ENCODE data around the gene SPATA18. TPM values are rescaled to one million over a fixed set of nuclear protein-coding genes. Genes with fewer than 3 reads are reported as not detected.

Gene SPATA18
- total RNA-seq, 1 donor from 2014 or later: 15.2 TPM

DNA sequence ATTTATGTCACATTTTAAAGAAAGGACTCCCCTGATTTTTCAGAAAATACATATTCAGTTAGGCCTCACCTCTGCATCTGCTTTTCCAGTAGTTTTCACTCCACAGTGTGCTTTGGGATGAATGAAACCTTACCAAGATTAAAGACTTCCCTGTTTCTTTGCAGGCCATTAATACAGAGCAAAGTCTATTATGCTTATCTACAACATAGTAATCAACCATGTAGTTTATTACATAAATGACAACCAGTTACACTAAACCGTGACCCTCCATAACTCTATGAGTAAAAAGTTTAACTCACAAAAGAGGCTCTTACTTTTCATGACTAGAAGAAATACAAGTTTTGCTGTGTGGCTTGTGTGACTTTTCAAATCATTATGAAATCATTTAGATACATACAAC is 33.3 kb upstream of the SPATA18 start:
- no peak overlapping the region for H3K4me3 ChIP-seq
- H3K27me3 ChIP-seq: no peaks in the 10 kb centered on the region
- no peak for TF ChIP-seq POLR2AphosphoS5 (IDR thresholded peaks at IDR 0.05; ENCODE audit: insufficient read depth in 1 of 2, low read depth in 1 of 2)
- TF ChIP-seq, protein P1, sequence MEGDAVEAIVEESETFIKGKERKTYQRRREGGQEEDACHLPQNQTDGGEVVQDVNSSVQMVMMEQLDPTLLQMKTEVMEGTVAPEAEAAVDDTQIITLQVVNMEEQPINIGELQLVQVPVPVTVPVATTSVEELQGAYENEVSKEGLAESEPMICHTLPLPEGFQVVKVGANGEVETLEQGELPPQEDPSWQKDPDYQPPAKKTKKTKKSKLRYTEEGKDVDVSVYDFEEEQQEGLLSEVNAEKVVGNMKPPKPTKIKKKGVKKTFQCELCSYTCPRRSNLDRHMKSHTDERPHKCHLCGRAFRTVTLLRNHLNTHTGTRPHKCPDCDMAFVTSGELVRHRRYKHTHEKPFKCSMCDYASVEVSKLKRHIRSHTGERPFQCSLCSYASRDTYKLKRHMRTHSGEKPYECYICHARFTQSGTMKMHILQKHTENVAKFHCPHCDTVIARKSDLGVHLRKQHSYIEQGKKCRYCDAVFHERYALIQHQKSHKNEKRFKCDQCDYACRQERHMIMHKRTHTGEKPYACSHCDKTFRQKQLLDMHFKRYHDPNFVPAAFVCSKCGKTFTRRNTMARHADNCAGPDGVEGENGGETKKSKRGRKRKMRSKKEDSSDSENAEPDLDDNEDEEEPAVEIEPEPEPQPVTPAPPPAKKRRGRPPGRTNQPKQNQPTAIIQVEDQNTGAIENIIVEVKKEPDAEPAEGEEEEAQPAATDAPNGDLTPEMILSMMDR (IDR thresholded peaks at IDR 0.05): no peak
- no peak for TF ChIP-seq POLR2A (IDR thresholded peaks at IDR 0.05)
- no peaks in the 10 kb centered on the region for H3K4me1 ChIP-seq
- H3K36me3 ChIP-seq: peaks cover 0 to 11% of the 10 kb centered on the region in 2 donors
- DNase-seq (ENCODE audit: extremely low spot score in 2 of 2): no peak
- H3K27ac ChIP-seq: no peak overlapping the region
- H3K9me3 ChIP-seq: no peaks in the 10 kb centered on the region
- intact Hi-C loops (cut with DNase I): no loop called here

DNA sequence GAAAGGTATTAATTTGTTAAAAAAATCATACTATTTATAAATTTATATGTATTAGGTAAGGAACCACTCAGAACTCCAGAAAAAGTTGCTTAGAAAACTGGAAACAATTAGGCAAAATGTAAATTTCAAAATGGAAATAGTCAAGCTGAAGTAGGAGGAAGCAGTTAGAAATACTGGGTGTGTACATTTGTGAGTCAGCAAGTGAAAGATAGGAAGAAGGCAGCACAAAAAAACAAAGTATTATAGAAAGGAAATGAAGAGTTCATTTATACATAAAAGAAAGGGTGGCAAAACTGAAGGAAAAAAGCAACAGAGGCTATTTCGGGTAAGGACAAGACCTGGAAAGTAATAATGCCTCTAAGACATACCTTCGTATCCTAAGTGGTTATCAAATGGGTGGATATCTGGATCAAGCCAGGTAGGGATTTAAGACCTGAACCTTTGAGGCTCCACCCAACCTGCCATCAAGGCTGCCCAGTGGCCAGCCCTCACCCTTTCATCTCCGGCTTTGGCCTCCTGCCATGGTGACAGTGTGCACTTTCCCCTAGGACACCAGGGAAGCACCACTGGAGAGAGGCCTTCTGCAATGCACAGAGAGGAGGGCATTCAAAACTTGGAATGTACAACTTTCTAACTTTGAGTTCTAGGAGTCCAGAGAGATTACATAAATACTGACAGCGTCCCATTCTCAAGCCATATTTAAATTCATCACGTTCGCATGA is 31.0 kb upstream of the SPATA18 start, which contains the start of gene LRRC66:
LRRC66 (minus strand) TSS at position 428 of the 722 bp plus-strand sequence. CDS start 2,750 bp downstream, outside the sequence.
- intact Hi-C loops (cut with DNase I): no loop called here
- Histone ChIP-seq H3K9me3 (no peaks in the 10 kb centered on the region), H3K4me3 (no peak within 1 kb of the TSS), H3K36me3 (peaks cover 0 to 25% of the 10 kb centered on the region in 2 donors), H3K27me3 (no peaks in the 10 kb centered on the region), H3K4me1 (no peaks in the 10 kb centered on the region), H3K27ac (no peak within 1 kb of the TSS)
- TF ChIP-seq, protein P1 (IDR thresholded peaks at IDR 0.05): no peak
- TF ChIP-seq POLR2A (IDR thresholded peaks at IDR 0.05) (no peak), POLR2AphosphoS5 (IDR thresholded peaks at IDR 0.05; ENCODE audit: insufficient read depth in 1 of 2, low read depth in 1 of 2) (no peak)
- DNase-seq (ENCODE audit: extremely low spot score in 2 of 2): no peak

- intact Hi-C loops (cut with DNase I): loop anchor here (5.0 kb wide), 1 partner anchor 1913 kb away; no protein-coding TSS in a partner anchor
- peaks cover 0 to 25% of the 10 kb centered on the region in 2 donors for H3K36me3 ChIP-seq
- no peak for DNase-seq (ENCODE audit: extremely low spot score in 2 of 2)
Observed at GRCh38 chr4:52028970-52029369, 22.1 kb upstream of the SPATA18 start.

DNA sequence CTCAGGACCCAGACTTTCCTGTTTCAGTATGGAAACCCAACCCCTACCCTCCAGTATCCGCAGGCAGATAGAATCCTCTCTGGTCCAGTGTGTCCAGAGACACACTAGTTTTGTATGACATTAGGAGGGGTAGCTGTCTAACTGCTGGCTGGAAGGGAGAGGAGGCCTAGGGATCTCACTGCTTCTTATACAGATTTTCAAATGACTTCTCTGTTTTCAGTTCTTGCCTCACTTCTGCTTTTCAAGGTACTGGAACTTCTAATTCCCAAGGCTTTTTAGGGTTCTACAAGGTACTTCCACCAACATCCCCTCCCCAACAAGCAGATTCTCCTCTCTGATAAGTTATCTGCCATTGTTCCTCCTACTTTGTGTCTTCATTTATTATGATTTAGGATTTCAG is 19.1 kb upstream of the SPATA18 start:
- H3K9me3 ChIP-seq: no peaks in the 10 kb centered on the region
- no peaks in the 10 kb centered on the region for H3K27me3 ChIP-seq
- DNase-seq (ENCODE audit: extremely low spot score in 2 of 2): no peak
- H3K4me1 ChIP-seq: peaks cover 39% of the 10 kb centered on the region
- intact Hi-C loops (cut with DNase I): no loop called here
- no peak overlapping the region for H3K27ac ChIP-seq
- no peak overlapping the region for H3K4me3 ChIP-seq
- no peak for TF ChIP-seq POLR2A (IDR thresholded peaks at IDR 0.05)
- no peak for TF ChIP-seq POLR2AphosphoS5 (IDR thresholded peaks at IDR 0.05; ENCODE audit: insufficient read depth in 1 of 2, low read depth in 1 of 2)
- TF ChIP-seq, protein P1 (IDR thresholded peaks at IDR 0.05): no peak
- peaks cover 0 to 22% of the 10 kb centered on the region in 2 donors for H3K36me3 ChIP-seq

More at GRCh38 chr4:52028970-52029369, 22.1 kb upstream of the SPATA18 start:
- Histone ChIP-seq H3K27ac (no peak overlapping the region), H3K4me1 (peaks cover 14% of the 10 kb centered on the region), H3K27me3 (no peaks in the 10 kb centered on the region), H3K4me3 (no peak overlapping the region), H3K9me3 (no peaks in the 10 kb centered on the region)
- TF ChIP-seq POLR2AphosphoS5 (IDR thresholded peaks at IDR 0.05; ENCODE audit: insufficient read depth in 1 of 2, low read depth in 1 of 2): no peak
- TF ChIP-seq, protein P1 (IDR thresholded peaks at IDR 0.05): no peak
- TF ChIP-seq POLR2A (IDR thresholded peaks at IDR 0.05): no peak

DNA sequence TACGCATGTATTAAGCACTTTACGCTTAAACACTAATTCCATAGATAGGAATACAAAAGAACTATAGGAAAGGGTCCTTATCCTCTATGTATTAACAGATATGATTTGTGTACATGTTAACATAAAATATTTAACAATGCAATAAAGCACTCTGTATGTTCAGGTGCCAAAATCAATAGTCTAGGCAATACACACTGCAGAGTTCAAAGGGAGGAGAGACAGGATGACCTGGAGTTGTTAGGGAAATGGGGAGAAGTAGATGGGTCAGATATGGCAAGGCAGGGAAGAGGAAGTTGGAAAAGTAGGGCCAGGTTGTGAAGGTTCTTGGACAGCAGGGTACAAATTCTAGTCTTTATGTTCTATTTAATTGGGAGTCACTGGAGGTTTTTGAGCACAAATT is 15.9 kb upstream of the SPATA18 start:
- no peaks in the 10 kb centered on the region for H3K9me3 ChIP-seq
- H3K27me3 ChIP-seq: no peaks in the 10 kb centered on the region
- H3K36me3 ChIP-seq: peaks cover 0 to 4% of the 10 kb centered on the region in 2 donors
- no peak for DNase-seq (ENCODE audit: extremely low spot score in 2 of 2)
- H3K27ac ChIP-seq: no peak overlapping the region
- intact Hi-C loops (cut with DNase I): loop anchor here (5.0 kb wide), 1 partner anchor 193 kb away; the partner anchor contains the start of gene DCUN1D4
- no peak for TF ChIP-seq POLR2AphosphoS5 (IDR thresholded peaks at IDR 0.05; ENCODE audit: insufficient read depth in 1 of 2, low read depth in 1 of 2)
- TF ChIP-seq, protein P1 (IDR thresholded peaks at IDR 0.05): no peak
- TF ChIP-seq POLR2A (IDR thresholded peaks at IDR 0.05): no peak
- H3K4me3 ChIP-seq: no peak overlapping the region
- H3K4me1 ChIP-seq: peaks cover 45% of the 10 kb centered on the region
